Stimulated activated CD4-positive, alpha-beta T cell treated with anti-CD3 and anti-CD28 coated beads, TNF-alpha, amount 100 ng/mL, for 24 hours (primary cell): ENCODE measurements around the gene CREBZF.
"Not testable (repeated sequence)": the region's sequence is repeated elsewhere in the genome, so short reads cannot be mapped to it uniquely, and the experiment has no call there.

Experiments used
- DNase-seq, 3 experiments: peaks; one replicate each; pipeline ENCODE4 v3.0.0-alpha.2; 2020; ENCODE audit warnings: low read depth in 3 of 3

Gene CREBZF

DNA sequence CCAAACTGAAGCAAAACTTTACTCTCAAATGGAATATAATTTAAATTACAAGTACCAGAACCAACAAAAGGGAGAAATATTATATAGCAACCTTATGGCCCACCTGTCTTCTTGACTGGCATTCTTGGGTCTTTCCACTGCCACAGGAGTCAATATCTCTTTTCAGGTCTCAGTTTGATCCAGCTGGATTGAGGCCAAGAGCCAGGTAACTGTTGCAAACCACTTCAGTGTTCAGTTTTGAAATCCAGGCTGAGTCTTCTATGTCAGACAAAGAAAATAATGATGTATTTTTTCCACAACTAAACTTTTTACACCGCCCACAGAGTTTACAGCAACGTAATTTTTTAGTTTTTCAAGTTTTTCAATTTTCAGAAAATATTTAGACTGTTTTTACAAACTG, 38.4 kb downstream of the CREBZF start:
- DNase-seq = no peak

DNA sequence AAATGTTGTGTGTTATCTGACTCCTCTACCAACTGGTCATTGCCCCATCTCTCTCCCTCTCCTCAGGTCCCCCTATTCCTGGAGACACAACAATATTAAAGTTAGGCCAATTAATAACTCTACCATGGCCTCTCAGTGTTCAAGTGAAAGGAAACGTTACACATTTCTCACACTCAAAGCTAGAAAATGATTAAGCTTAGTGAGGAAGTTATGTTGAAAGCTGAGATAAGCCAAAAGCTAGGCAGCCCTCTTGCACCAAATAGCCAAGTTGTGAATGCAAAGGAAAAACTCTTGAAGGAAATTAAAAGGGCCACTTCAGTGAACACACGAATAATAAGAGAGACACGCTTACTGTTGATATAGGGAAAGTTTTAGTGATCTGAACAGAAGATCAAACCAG, 44.7 kb downstream of the CREBZF start:
- DNase-seq = no peak

DNA sequence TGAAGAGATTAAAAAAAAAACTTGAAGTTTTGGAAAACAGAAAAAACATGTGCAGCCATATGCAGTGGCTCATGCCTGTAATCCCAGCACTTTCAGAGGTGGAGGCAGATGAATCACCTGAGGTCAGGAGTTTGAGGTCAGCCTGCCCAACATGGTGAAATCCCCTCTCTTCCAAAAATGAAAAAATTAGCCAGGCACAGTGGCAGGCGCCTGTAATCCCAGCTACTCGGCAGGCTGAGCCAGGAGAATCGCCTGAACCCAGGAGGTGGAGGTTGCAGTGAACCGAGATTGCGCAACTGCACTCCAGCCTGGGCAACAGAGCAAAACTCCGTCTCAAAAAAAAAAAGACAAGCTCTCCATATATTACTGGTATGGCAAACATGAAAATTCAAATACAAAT, 45.4 kb downstream of the CREBZF start:
- DNase-seq = no peak

DNA sequence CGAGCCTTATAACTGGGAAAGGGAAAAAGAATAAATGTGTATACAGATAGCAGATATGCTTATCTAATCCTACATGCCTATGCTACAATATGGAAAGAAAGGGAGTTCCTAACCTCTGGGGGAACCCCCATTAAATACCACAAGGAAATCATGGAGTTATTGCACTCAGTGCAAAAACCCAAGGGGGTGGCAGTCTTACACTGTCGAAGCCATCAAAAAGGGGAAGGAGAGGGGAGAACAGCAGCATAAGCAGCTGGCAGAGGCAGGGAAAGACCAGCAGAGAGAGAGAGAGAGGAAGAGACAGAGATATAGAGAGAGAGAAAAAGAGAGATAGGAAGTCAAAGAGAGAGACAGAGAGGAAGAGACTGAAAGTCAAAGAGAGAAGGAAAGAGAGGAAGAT, 53.3 kb downstream of the CREBZF start:
- not testable (repeated sequence) for DNase-seq
